Spleen (tissue), 11 donors: ENCODE results near the gene CSRP2. TPM values are rescaled to one million over a fixed set of nuclear protein-coding genes. Genes with fewer than 3 reads are reported as not detected.

Source experiments
- DNase-seq: peaks from one replicate; pipeline ENCODE4 v3.0.0-alpha.2; 2020
- H3K27ac ChIP-seq, 8 donors: fragments of 200-600 bp; sonication (generic) in 7 of 8; 1 replicate in 4 of 8; 2 replicates in 4 of 8; pipeline versions ENCODE4 v1.5.0 to v1.8.0; 2016 to 2021; ENCODE audit warnings: inconsistent platforms in 4 of 8, mild to moderate bottlenecking in 4 of 8, moderate library complexity in 1 of 8
- H3K27me3 ChIP-seq, 7 donors: fragments of 200-600 bp; sonication (generic) in 6 of 7; replicated peaks in 1 of 7; 1 replicate in 4 of 7; 2 replicates in 3 of 7; pipeline versions ENCODE4 v1.5.0 to v1.8.0; 2016 to 2021; ENCODE audit warnings: inconsistent platforms in 3 of 7, mild to moderate bottlenecking in 1 of 7
- H3K36me3 ChIP-seq, 6 donors: fragments of 200-600 bp; sonication (generic) in 5 of 6; 1 replicate in 4 of 6; 2 replicates in 2 of 6; pipeline versions ENCODE4 v1.5.0 to v1.8.0; 2016 to 2021; ENCODE audit warnings: inconsistent platforms in 2 of 6
- H3K4me1 ChIP-seq, 6 donors: fragments of 200-600 bp; sonication (generic) in 5 of 6; 1 replicate in 3 of 6; 2 replicates in 3 of 6; pipeline versions ENCODE4 v1.5.0 to v1.8.0; 2016 to 2021; ENCODE audit warnings: inconsistent platforms in 3 of 6
- H3K4me3 ChIP-seq, 8 donors: fragments of 200-600 bp; sonication (generic) in 7 of 8; 1 replicate in 4 of 8; 2 replicates in 4 of 8; pipeline versions ENCODE4 v1.5.0 to v1.8.0; 2016 to 2021; ENCODE audit warnings: inconsistent platforms in 4 of 8, mild to moderate bottlenecking in 4 of 8, moderate library complexity in 2 of 8
- H3K9me3 ChIP-seq, 8 donors: fragments of 200-600 bp; sonication (generic) in 7 of 8; 1 replicate in 4 of 8; 2 replicates in 4 of 8; pipeline versions ENCODE4 v1.5.0 to v1.8.0; 2016 to 2021; ENCODE audit warnings: inconsistent platforms in 4 of 8
- POLR2A ChIP-seq, 3 donors: fragments of 450-650 bp; IDR thresholded peaks; one replicate each; pipeline ENCODE4 v1.5.1; 2017; ENCODE audit warnings: antibody characterized with exemption in 3 of 3, mild to moderate bottlenecking in 1 of 3
- POLR2AphosphoS5 ChIP-seq, 3 donors: sonication (generic); formaldehyde crosslinking; IDR thresholded peaks; one replicate each; pipeline ENCODE4 v1.5.1; 2017; ENCODE audit warnings: antibody characterized with exemption in 3 of 3
- WGBS, 5 donors: extraction: QIAGEN DNeasy Blood & Tissue Kit in 3 of 5; methylation state at CpG; one replicate each; pipeline versions ENCODE4 v1.1.5 to v1.1.7; 2013 to 2018; 5-methylcytosine and 5-hydroxymethylcytosine counted together
- intact Hi-C: fragments of 100-400 bp; cut with DNase I; formaldehyde crosslinking; loops from one replicate; pipeline ENCODE4 v1.15.0; 2023; ENCODE audit warnings: low total_unique reads
- polyA plus RNA-seq, 3 donors: library from polyadenylated mRNA; stranded (reverse); fragments of 200-250 nt; gene quantifications; one replicate each; pipeline ENCODE4 v1.2.1, GENCODE V29; 2013
- total RNA-seq, 7 donors: library from RNA; depleted of rRNA in 3 of 7; stranded (reverse); fragments of >200 nt in 3 of 7; fragmentation: NEBNext Ultra II Directional in 4 of 7; extraction: Animal tissue kit (Norgen Biotek cat#: 25700) in 4 of 7; gene quantifications; one replicate each; pipeline versions ENCODE4 v1.1.0 to v1.2.1, GENCODE V29; 2016 to 2021
- TF ChIP-seq, protein P1 (sequence below), 11 experiments: fragments of 200-600 bp in 7 of 11; fragments of 450-650 bp in 4 of 11; sonication (generic) in 4 of 11; IDR thresholded peaks in 8 of 11; conservative IDR thresholded peaks in 3 of 11; 1 replicate in 7 of 11; 2 replicates in 4 of 11; pipeline versions ENCODE4 v1.4.0 to v1.8.0; 2016 to 2021; ENCODE audit warnings: antibody characterized with exemption in 11 of 11, inconsistent platforms in 4 of 11, mild to moderate bottlenecking in 1 of 11
- donor health status: healthy with polysubstance abuse.
- donor health status: DM: no; HTN: no; CAD: no; lungs with moderate emphysema.
- donor health status: DM: no; HTN: no; CAD: no.
- donor health status: Bipolar disorder and iron deficiency.
- donor health status: healthy.
- donor health status: DM: no; HTN: no; CAD: no.
- donor health status: DM: yes; HTN: yes; CAD: no.

CSRP2 gene
- total and polyA plus RNA-seq, 10 donors: 8.9 to 38.6 (median 19.6) TPM

DNA sequence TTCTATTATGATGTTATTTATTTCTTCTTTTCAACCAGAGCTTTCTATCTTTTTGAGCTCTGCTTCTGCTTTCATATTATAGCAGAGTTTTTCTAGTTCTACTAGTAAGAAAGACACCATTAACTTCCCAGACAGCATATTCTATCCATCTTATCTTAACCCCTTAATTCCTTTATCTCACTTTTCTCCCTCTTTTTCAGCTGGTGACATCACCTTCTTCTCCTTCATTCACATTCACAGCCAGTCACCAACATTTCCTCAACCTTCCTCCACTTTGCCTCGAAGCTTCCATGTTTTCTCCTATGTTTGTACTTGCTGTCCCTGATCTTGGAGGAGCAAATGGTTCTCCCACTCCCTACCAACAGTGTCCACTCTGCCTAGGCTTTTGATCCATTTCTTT, 3.5 kb upstream of the CSRP2 start:
- no peak overlapping the region for H3K27ac ChIP-seq
- no peak for TF ChIP-seq POLR2A (IDR thresholded peaks at IDR 0.05)
- TF ChIP-seq, protein P1, sequence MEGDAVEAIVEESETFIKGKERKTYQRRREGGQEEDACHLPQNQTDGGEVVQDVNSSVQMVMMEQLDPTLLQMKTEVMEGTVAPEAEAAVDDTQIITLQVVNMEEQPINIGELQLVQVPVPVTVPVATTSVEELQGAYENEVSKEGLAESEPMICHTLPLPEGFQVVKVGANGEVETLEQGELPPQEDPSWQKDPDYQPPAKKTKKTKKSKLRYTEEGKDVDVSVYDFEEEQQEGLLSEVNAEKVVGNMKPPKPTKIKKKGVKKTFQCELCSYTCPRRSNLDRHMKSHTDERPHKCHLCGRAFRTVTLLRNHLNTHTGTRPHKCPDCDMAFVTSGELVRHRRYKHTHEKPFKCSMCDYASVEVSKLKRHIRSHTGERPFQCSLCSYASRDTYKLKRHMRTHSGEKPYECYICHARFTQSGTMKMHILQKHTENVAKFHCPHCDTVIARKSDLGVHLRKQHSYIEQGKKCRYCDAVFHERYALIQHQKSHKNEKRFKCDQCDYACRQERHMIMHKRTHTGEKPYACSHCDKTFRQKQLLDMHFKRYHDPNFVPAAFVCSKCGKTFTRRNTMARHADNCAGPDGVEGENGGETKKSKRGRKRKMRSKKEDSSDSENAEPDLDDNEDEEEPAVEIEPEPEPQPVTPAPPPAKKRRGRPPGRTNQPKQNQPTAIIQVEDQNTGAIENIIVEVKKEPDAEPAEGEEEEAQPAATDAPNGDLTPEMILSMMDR (IDR thresholded peaks at IDR 0.05 in 8 of 11, conservative IDR thresholded peaks at IDR 0.05 in 3 of 11): no peak
- 77 to 97% (median 85%) methylated on average over 1 of the region's 1 CpG for WGBS, 5 donors
- H3K4me1 ChIP-seq: peaks cover 5 to 27% (median 16%) of the 10 kb centered on the region in 6 donors
- intact Hi-C loops: no loop called here
- H3K27me3 ChIP-seq: peaks cover 0 to 33% (median 13%) of the 10 kb centered on the region in 7 donors
- DNase-seq: no peak
- no peak overlapping the region for H3K4me3 ChIP-seq
- H3K36me3 ChIP-seq: no peaks in the 10 kb centered on the region
- no peaks in the 10 kb centered on the region for H3K9me3 ChIP-seq

DNA sequence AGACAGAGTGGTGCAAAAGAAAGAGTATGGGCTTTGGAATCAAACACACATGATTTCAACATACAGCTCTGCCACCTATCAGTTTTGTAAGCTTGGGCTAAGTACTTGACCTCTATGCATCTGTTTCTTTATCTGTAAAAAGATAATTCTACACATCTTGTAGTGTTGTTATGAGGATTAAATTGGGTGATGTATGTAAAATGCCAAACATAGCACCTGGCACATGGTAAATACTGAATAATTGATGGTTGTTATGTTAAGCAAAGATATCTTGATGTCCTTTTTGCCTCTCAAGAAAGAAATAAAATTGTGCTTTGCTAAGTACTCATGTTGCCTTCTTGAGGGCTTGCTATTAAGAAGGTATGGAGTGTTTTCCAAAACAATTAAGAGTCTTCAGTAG, 2.3 kb upstream of the CSRP2 start:
- Histone ChIP-seq H3K27me3 (peaks cover 0 to 43% (median 13%) of the 10 kb centered on the region in 7 donors), H3K36me3 (no peaks in the 10 kb centered on the region), H3K4me1 (peaks cover 5 to 28% (median 16%) of the 10 kb centered on the region in 6 donors), H3K9me3 (no peaks in the 10 kb centered on the region), H3K4me3 (no peak overlapping the region), H3K27ac (no peak overlapping the region)
- TF ChIP-seq POLR2AphosphoS5 (IDR thresholded peaks at IDR 0.05): no peak
- TF ChIP-seq, protein P1 (IDR thresholded peaks at IDR 0.05 in 8 of 11, conservative IDR thresholded peaks at IDR 0.05 in 3 of 11): no peak
- TF ChIP-seq POLR2A (IDR thresholded peaks at IDR 0.05): no peak
- intact Hi-C loops: no loop called here
- no peak for DNase-seq

DNA sequence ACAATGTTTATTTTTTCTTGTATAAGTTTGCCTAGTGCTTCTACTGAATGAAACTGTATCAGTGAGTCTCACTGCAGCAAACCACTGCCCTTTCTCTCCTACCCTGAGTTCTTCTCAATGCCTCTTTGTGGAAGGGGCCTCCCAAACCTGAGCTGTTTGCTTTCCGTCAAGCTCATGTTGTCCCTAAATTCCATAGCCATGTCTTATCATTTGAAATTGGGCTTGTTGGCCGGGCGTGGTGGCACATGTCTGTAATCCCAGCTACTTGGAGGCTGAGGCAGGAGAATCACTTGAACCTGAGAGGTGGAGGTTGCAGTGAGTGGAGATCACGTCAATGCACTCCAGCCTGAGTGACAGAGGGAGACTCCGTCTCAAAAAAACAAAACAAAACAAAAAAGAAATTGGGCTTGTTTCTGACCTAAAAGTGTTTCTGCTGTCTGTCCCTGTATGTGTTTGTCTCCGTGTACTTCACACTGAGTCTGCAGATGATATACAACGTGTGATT, 1.8 kb upstream of the CSRP2 start:
- WGBS, 5 donors: 81 to 92% (median 92%) methylated on average over 7 of the region's 7 CpGs
- Histone ChIP-seq H3K9me3 (no peaks in the 10 kb centered on the region), H3K27me3 (peaks cover 0 to 44% (median 13%) of the 10 kb centered on the region in 7 donors), H3K36me3 (no peaks in the 10 kb centered on the region), H3K4me3 (no peak overlapping the region), H3K4me1 (peaks cover 5 to 28% (median 16%) of the 10 kb centered on the region in 6 donors), H3K27ac (peak overlapping the region in 4 of 8 donors; percentile 20 to 90 (median 82))
- intact Hi-C loops: no loop called here
- no peak for DNase-seq
- no peak for TF ChIP-seq POLR2A (IDR thresholded peaks at IDR 0.05)
- TF ChIP-seq POLR2AphosphoS5 (IDR thresholded peaks at IDR 0.05): no peak
- TF ChIP-seq, protein P1 (IDR thresholded peaks at IDR 0.05 in 8 of 11, conservative IDR thresholded peaks at IDR 0.05 in 3 of 11): no peak

DNA sequence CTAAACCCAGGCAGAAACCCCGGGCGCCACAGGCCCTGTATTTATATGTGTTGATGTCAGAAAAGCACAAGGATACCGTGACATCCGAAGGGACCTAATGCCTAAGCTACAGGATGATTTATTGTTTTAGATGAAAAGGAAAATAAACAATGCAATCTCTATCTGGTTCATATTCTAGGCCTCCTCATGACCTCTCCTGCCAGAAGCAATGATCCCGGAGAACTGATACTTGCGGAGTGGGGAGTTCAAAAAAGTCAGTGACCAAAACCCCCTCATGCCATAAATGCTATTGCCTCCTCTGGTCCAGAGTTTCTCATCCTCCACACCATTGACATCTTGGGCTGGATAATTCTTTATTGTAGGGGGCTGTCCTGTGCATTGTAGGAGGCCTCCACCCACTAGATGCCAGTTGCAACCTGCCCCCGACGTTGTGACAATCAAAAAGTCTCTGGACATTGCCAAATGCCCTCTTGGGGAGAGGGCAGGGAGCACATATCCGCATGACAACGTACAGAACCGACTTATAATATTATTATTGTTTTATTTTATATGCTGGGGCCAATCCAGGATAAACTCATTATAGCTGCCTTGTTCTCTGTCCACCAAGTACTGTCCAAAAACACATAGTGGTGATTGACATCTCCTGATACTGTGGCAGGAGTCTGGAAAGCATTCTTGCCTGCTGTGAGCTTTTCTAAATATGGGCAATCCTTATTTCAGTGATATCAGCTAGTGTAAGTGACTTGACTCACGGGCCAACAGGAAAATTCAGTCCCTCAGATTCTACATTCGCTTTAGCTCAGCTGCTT, 1.1 kb upstream of the CSRP2 start:
- 47 to 65% (median 62%) methylated on average over 13 of the region's 13 CpGs for WGBS, 5 donors
- DNase-seq: no peak
- H3K9me3 ChIP-seq: no peaks in the 10 kb centered on the region
- no peaks in the 10 kb centered on the region for H3K36me3 ChIP-seq
- peaks cover 0 to 45% (median 13%) of the 10 kb centered on the region in 7 donors for H3K27me3 ChIP-seq
- H3K27ac ChIP-seq: peak overlapping the region; percentile 50 to 90 (median 82)
- intact Hi-C loops: no loop called here
- TF ChIP-seq POLR2AphosphoS5 (IDR thresholded peaks at IDR 0.05) (no peak), POLR2A (IDR thresholded peaks at IDR 0.05) (no peak)
- TF ChIP-seq, protein P1 (IDR thresholded peaks at IDR 0.05 in 8 of 11, conservative IDR thresholded peaks at IDR 0.05 in 3 of 11): no peak
- peak overlapping the region in 7 of 8 donors; percentile 48 to 79 (median 56) for H3K4me3 ChIP-seq
- peaks cover 5 to 28% (median 16%) of the 10 kb centered on the region in 6 donors for H3K4me1 ChIP-seq
